GM12874 (cell line): ENCODE results near the gene DHRS9.

Experiments used
- CTCF ChIP-seq: IDR thresholded peaks from 2 replicates; pipeline ENCODE4 v1.5.1; 2011; ENCODE audit warnings: low read depth, mild to moderate bottlenecking, control low read depth, low read length, moderate library complexity; ENCODE audit not compliant: insufficient read depth

The DHRS9 gene

GRCh38 chr2:169034984-169035544 is 34.3 kb upstream of the DHRS9 start:
- no peak for TF ChIP-seq CTCF

- no peak for TF ChIP-seq CTCF
Measured at GRCh38 chr2:169035887-169036286, 33.5 kb upstream of the DHRS9 start.

- no peak for TF ChIP-seq CTCF
Measured at GRCh38 chr2:169036736-169037440, 32.5 kb upstream of the DHRS9 start.

GRCh38 chr2:169038338-169038757 is 31.0 kb upstream of the DHRS9 start:
- no peak for TF ChIP-seq CTCF

- no peak for TF ChIP-seq CTCF
Measured at GRCh38 chr2:169039702-169040101, 29.7 kb upstream of the DHRS9 start.

GRCh38 chr2:169041594-169041993 is 27.8 kb upstream of the DHRS9 start:
- TF ChIP-seq CTCF: no peak

- TF ChIP-seq CTCF: no peak
Measured at GRCh38 chr2:169042856-169043255, 26.5 kb upstream of the DHRS9 start.
